HG03045 (cell line): ENCODE measurements around the gene IREB2.
"Not testable (repeated sequence)": the region's sequence is repeated elsewhere in the genome, so short reads cannot be mapped to it uniquely, and the experiment has no call there.

Experiments used
- ATAC-seq: cut with Tn5 transposase; IDR thresholded peaks from one replicate; pipeline ENCODE4 v1.9.1; 2021; ENCODE audit warnings: mild to moderate bottlenecking, moderate library complexity; ENCODE audit not compliant: unreplicated experiment

IREB2 gene

DNA sequence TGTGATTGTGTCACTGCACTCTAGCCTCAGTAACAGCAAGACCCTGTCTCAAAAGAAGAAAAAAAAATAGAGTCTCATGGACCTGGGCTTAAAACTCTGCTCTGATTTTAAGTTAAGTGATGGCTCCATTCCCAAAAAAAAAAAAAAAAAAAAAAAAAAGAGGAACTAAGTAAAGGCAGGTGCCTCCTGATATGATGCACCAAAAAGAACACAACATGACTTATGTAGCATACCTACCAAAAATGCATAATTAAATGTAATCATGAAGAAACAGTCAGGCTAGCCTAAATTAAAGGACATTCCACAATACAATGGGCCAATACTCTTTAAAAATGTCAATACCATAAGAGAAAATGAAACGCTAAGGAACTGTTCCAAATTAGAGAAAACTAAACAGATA, 5.4 kb upstream of the IREB2 start:
- no peak for ATAC-seq

DNA sequence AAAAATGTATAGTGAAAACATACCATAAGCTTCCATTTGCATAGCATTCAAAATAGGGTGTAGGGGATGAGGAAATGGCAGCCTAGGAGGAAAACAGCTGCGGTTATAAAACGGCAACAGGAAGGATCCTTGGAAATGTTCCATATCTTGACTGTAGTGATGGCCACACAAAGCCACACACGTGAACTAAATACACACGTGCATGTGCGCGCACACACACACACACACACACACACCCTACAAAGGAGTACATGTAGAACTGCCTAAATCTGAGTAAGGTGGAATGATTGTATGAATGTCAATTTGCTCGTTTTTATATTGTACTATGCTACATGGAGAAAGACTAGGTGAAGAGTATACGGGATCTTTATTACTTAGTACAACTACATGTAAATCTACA, 3.9 kb upstream of the IREB2 start:
- no peak for ATAC-seq

DNA sequence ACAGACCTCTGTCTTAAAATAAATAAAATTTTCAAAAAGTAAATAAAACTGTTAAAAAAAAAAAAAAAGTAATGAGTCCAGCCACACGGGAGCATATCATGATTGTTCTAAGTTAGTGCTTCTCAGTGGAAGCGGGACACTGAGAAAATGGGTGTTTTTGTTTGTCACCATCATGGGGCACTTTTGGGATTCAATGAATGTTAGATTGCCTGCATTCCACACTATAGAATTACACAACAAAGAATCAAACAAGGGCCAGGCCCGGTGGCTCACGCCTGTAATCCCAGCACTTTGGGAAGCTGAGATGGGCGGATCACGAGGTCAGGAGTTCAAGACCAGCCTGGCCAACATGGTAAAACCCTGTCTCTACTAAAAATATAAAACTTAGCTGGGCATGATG, 3.3 kb upstream of the IREB2 start:
- not testable (repeated sequence) for ATAC-seq

DNA sequence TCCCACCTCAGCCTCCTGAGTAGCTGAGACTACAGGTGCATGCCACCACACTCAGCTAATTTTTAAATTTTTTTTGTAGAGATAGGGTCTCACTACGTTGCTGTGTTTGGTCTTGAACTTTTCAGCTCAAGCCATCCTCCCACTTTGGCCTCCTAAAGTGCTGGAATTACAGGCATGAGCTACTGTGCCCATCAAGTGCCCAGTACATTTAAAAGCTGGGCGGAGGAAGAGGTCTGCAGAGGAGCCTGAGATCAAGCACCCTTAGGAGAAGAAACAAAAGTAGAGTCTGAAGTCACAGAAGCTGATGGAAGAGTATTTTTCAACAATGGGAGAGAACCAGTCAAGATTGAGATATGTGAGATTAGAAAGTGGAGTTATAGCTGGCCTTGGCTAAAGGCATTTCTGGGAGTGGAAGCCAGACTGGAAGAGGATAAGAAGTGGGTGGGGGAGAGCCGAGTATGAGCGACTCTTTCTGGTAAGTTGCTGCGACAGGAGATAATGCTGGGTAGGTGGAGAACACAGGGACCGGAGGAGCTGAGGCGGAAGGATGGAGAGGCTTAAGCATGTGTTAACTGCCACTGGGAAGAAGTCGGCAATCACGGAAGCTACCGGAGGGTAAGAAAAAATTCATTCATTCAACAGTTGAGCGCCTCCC, 782 bp upstream of the IREB2 start:
- ATAC-seq, result no peak

DNA sequence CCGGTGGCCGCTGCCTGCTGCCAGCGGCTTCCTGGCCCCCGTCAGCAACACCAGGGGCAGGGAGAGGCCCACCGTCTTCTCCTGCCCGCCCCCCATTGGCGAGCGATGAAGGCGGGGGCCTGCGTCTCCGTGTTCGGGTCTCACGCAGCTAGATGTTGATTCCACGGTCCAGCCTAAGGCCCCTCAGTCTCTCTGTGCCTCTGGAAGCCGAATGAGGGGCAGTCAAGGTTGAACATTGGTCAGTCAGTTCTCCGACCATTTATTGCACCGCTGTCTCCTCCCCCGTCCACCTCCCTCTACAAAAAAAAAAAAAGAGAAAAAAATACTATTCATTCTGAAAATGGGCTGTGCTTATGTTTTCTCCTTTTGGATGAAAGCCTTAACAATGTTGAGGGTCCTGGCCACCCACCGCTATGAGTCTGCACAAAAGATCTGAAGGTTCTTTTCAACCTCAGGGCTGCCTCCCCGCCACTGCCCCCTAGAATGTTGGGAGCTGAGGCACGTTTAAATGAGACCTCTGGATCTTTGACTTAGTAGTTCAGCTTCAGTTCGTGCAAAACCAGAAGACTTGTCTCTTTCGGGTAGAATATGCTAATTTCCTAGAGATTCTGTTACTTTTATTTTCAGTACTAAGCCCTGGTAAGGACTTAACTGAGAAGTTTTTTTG, 736 bp downstream of the IREB2 start:
- ATAC-seq, result no peak

DNA sequence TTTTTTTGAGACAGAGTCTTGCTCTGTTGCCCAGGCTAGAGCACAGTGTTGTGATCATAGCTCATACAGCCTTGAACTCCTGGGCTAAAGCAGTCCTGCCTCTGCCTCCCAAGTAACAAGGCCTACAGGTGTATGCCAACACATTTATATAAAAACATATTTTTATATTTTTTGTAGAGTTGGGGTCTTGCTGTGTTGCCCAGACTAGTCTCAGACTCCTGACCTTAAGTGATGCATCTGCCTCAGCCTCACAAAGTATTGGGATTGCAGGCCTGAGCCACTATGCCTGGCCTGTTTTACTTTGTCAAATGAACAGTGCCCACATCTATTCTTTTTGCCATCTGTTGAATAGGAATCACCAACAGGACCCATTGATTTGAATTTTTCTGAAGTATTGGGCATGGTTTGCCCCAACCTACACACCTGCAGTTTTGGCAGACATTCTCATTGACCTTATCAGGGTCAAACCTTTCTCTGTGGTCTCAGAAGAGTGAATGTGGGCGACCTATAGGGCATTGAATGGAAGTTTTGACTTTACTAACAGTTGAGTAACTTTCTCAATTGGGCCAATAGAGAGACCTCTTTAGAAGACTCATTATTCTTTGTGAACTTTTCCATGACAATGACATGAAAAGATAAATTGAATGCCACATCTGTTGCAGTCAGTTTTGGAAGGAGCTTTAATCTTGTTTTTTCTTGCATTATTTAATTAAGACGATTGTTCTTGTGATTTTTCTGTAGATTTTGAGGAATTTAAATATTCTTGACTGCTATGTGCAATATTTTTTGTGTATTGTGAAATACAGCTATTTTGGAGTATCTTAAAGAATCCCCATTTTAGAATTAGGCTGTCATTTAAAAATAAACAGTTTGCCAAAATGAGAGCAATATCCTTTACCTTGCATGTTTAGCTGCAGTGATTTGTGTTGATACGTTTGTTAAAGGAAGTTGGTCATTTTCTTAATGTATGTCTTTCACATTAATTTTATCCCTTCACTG, 2.7 kb downstream of the IREB2 start:
- no peak for ATAC-seq

DNA sequence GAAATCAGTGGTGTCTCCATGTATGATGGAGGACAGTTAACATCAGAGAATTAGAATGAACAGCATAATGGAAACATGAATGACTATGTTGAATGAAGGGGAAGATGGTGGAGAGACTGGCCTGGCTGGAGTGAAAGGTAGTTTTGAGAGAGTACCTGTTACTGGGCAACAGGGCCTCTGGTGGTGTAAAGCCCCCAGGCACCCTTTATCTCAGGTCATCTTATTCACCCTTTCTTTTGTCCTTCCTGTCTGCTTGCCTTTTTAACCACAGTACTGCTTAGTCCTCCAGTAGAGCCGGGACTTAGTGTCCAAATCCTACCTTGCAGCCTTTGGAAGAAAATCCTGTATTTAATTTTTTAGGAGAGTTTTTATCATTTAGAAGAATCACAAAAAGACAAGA, 6.2 kb downstream of the IREB2 start:
- ATAC-seq, result no peak

DNA sequence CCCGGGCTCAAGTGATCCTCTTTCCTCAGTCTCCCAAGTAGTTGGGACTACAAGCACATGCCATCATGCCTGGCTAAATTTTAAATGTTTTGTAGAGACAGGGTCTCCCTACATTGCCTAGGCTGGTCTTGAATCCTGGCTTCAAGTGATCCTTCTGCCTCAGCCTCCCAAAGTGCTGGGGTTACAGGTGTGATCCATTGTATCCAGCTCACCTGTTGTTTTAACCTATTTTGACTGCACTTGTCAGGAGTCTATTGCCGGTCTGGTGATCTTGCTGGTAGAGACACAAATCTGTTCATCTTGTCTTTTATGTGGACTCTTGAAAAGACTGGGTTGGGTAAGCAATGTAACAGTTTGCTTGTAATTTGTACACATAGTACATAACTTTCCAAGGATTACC, 7.9 kb downstream of the IREB2 start:
- no peak for ATAC-seq

DNA sequence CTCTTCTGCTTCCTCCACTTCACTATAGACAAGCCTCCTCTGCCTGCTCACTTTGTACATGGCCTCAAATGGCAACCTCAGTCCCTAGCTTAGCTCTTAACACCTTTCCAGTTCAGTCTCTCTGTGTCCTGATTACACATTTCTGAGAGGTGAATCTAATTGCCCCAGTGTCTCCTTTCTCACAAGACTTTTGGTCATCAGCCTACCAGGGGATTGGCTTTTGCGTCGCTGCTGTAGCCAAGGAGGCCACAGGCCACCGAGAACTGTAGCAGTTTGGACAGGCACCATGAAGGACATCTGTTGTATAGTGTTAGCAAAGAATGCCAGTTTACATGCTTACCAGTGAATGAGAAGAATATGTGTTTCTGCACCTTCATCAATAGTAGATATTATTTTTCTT, 8.5 kb downstream of the IREB2 start:
- no peak for ATAC-seq

DNA sequence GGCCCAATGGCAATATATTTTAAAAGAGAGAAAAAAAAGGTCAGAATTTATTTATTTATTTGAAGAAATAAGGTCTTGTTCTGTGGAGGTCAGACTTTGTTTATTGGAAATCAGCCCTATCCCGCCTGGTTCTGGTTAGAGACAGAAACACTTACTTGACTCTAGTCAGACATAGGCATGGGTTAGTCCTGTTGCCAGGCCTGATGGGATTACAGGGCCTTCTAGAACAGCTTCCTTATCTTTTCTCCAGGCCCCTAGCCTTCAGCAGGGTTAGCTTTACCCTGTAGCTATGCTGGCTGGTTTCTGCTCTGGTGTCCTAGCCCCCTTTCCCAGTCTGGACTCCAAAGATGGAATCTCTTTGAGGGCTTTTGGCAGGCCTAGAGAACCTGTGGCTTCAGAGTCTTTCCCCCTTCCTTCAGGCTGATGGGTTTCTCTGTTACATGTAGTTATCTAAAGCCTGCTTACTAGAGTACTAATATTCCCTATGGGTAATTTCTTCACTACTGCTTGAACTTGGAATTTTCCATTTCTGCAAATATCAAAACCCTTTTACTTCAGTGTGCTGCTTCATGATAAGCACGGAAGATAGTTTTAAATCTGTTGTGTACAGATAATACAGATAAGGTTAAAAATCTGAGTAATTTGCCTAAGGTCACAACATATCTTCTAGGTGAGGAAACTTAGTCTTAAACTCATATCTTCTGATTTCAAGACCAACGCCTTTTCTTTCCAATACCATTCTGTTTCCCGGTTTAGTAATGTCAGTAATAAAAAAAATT, 10.6 kb downstream of the IREB2 start:
- ATAC-seq, result no peak

DNA sequence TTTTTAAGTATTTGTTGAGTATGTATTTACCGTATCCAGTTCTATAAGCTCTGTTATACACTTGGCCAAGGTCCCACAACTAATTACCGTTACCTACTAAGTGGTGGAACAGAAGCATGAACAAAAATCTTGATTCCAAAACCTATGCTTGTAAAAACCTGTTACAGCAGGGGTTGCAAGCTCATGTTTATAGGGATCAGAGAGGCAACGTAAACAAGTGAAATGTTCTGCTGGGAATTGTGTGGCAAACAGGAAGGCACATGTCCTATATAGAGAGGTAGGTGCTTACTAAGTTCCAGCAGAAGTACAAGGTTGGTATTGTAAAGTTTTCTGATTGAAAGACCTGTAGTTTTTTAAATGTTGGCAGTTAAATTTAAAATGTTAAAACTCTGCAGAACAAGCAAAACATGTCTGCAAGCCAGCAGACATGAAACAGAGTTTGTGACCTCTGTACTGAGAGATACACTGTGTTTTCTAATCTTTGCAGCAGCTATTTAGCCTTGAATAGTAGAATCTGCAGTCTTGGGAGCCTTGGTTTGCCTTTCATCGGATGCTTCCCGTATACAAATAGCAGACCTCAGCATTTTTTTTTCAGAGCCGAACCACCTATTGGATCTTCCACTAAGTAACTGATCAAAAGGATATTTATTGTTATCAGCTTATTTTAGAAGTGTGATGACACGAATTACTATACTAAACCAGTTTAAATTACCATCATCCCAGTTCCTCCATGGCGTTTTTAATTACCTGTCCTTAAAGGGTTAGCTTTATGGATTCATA, 11.4 kb downstream of the IREB2 start:
- ATAC-seq, result no peak

DNA sequence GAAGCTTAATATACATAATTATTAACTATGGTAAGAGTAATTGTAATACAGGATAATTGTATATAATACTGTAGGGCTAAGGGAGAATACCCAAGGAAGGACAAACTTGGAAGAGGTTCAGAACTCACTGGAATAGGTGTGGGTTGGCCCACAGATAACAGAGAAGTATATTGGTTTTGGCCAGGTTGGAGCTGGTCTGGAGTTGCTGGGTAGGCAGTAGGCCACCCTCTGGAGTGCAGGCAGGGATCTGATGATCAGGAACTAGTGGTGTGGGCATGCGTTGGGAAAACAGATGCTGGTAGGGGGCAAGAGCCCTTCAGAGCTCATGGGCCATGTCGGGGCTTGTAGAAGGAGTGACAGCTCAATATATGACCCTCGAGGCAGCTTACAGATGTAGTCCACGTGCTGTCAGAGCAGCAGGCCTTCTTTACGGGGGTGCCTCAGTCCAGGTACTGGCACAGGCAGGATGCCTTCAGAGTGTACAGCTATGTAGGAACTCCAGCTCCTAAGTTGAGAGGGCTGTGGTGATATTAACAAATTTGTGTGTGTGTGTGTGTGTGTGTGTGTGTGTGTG, 12.4 kb downstream of the IREB2 start:
- ATAC-seq, result no peak

DNA sequence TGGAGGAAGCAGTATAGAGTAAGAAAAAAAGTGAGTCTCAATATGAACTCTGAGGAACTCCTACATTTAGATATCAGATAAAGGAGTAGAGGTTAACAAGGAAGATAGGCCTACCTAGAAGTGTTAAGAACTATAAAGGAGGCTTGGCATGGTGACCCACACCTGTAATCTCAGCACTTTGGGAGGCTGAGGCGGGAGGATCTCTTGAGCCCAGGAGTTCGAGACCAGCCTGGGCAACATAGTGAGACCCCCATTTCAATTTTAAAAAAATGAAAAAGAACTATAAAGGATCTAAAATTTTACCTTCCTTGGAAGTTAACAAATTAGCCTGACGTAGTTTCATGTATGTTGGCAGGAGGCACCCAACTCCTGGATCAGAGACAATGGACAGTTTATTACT, 14.5 kb downstream of the IREB2 start:
- ATAC-seq, result no peak

DNA sequence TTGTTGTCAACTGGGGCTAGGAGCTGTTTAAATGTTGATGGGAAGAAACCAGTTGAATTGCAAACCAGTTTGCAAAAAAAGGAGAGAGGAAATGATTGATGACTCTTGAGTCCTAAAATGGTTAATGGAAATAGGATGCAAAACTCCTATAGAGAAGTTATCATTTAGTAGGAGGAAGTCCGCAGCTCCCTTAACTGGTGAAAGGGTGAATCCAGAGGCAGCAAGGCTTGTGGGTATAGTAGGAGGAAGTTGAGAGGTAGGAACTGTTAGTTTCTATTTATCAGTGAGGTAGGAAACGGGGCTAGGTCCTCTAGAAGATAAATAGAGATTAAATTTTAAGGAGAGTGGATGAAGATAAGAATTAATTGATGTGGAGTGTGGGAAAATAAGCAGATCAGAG, 15.4 kb downstream of the IREB2 start:
- ATAC-seq, result no peak

DNA sequence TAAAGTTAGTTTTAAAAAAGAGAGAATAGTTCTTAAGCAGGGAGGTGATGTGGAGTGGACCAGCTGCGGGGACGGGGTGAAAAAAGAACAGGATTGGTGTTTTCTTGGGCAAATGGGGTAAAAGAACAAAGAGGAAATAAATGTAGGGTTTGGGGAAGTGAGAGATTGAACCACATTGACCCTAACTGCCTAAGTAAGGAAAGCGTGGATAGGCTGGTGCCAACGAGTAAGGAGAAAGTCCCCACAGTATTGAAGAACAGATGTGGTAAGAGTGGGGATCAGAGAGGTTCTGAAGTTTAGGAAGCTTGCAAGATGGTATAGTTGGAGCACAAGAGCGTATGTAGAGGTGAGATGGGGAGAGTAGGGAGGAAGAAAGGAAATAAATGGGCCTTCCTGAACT, 17.0 kb downstream of the IREB2 start:
- no peak for ATAC-seq

DNA sequence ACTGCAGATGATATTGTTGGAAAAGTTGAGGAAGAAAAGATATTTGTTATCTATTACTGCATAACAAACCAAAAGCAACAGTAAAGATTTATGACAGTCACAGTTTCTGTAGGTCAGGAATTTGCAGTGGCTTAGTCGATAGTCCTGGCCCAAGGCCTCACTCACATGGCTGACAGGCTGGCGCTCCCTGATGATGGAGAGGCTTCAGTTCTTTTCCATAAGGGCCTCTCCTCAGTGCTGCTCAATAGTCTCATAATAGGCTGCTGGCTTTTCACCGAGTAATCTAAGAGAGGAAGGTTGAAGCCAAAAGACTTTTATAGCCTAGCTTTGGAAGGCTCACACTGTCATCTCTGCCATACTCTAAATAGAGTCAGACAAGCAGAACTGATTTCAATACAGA, 17.7 kb downstream of the IREB2 start:
- ATAC-seq, result no peak

DNA sequence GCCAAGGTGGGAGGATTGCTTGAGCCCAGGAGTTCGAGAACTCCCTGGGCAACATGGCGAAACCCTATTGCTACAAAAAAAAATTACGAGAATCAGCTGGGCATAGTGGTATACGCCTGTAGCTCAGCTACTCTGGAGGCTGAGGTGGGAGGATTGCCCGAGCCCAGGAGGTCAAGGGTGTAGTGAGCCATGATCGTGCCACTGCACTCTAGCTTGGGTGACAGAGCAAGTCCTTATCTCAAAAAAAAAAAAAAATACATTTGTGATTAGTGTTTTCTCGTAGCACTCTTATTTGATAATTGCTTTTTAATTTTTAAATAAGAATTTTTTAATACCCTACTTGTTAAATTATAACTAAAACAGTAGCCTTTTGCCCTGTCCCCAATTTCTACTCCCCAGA, 18.4 kb downstream of the IREB2 start:
- ATAC-seq, result no peak

DNA sequence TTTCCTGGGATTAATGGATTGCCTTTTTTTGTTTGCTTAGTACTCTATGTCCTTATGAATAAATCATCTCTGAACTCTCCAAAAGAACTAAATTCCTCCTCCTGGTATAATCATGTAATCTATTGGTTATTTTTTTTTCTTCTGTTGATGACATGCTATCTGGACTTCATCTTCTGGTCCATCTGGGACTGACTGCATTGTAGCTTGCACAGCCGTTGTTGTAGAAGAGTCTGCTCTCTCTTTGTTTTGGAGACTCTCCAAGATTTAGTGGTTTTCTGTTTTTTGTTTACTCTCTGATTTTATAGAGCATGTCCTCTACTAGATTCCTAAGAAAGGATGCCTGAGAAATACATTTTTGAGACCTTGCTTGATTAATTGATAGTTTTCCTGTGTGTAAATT, 19.1 kb downstream of the IREB2 start:
- no peak for ATAC-seq

DNA sequence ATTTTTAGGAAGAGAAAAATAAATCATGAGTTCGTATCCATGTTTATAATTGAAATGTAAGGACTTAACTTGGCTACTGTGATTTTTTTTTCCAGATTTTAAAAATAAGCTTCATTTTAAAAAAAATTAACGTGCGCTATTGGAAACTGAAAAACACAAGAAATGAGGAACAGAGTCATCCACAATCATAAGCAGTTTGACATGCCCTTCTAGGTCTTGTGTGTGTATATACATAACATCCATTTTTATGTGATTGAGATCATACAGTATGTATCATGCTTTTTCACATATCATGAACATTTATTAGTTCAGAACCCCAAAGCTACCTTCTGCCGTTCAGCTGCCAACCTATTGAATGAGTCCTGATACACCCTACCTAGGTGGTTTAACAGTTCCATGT, 22.7 kb downstream of the IREB2 start:
- ATAC-seq, result no peak
